H1 (cell line): ENCODE results near the gene DPYSL4. TPM values are rescaled to one million over a fixed set of nuclear protein-coding genes. Genes with fewer than 3 reads are reported as not detected.

Experiments
- CTCF ChIA-PET: fragments of 300-600 bp; sonication (Branson Sonifier 250); formaldehyde crosslinking; loops from one replicate; lab custom pipeline; 2021; ENCODE audit not compliant: partially characterized antibody; lab: Charles Lee
- POLR2A ChIA-PET: fragments of 300-600 bp; sonication (Branson Sonifier 250); formaldehyde crosslinking; loops from one replicate; lab custom pipeline; 2021; ENCODE audit warnings: inconsistent platforms; ENCODE audit not compliant: partially characterized antibody; lab: Charles Lee
- DNase-seq, 2 experiments: peaks; one replicate each; pipeline versions ENCODE4 v3.0.0 to v3.0.0-alpha.2; 2010 to 2022; ENCODE audit warnings: low spot score in 2 of 2, low read depth in 1 of 2, mixed read lengths in 1 of 2
- FAIRE-seq: peaks from 2 replicates; lab custom pipeline; 2011; peaks lifted over from hg19 to GRCh38; lab: Jason Lieb, UNC
- H2AFZ ChIP-seq: 2 replicates; pipeline ENCODE4 v1.8.1; 2012; ENCODE audit warnings: low read length, inconsistent platforms
- H2AK5ac ChIP-seq: 2 replicates; pipeline ENCODE4 v1.6.1; 2013; ENCODE audit warnings: low read depth, low read length
- H2BK120ac ChIP-seq: replicated peaks from 2 replicates; pipeline ENCODE3; 2013; ENCODE audit warnings: low read depth, low read length, inconsistent platforms
- H2BK12ac ChIP-seq: 2 replicates; pipeline ENCODE4 v1.6.1; 2013; ENCODE audit warnings: low read depth, low read length
- H2BK15ac ChIP-seq: 2 replicates; pipeline ENCODE4 v1.6.1; 2013; ENCODE audit warnings: low read length
- H2BK20ac ChIP-seq: 2 replicates; pipeline ENCODE4 v1.6.1; 2013; ENCODE audit warnings: low read length
- H2BK5ac ChIP-seq: 2 replicates; pipeline ENCODE4 v1.6.1; 2013; ENCODE audit warnings: low read depth, low read length
- H3K14ac ChIP-seq: 2 replicates; pipeline ENCODE4 v1.6.1; 2013; ENCODE audit warnings: inconsistent platforms; ENCODE audit not compliant: insufficient read length
- H3K18ac ChIP-seq: 2 replicates; pipeline ENCODE4 v1.6.1; 2013; ENCODE audit warnings: low read length; ENCODE audit errors: extremely low read depth
- H3K23ac ChIP-seq: 2 replicates; pipeline ENCODE4 v1.6.1; 2013; ENCODE audit warnings: inconsistent platforms; ENCODE audit not compliant: insufficient read length
- H3K23me2 ChIP-seq: 2 replicates; pipeline ENCODE4 v1.6.1; 2013; ENCODE audit warnings: low read depth, low read length
- H3K27ac ChIP-seq: 2 replicates; pipeline ENCODE4 v1.6.1; 2011; ENCODE audit warnings: low read depth, low read length, inconsistent platforms
- H3K27me3 ChIP-seq, 4 experiments: replicated peaks in 1 of 4; 1 replicate in 1 of 4; 2 replicates in 3 of 4; pipeline versions ENCODE4 v1.6.1 to v1.8.1; 2011 to 2013; ENCODE audit warnings: low read length in 3 of 4, mild to moderate bottlenecking in 3 of 4, inconsistent platforms in 2 of 4, mixed read lengths in 2 of 4, moderate library complexity in 1 of 4; ENCODE audit not compliant: control insufficient read depth in 3 of 4, insufficient read depth in 3 of 4; ENCODE audit errors: extremely low read depth in 1 of 4
- H3K36me3 ChIP-seq, 4 experiments: 2 replicates each; pipeline versions ENCODE4 v1.6.1 to v1.8.1; 2011 to 2013; ENCODE audit warnings: mild to moderate bottlenecking in 4 of 4, low read length in 3 of 4, moderate library complexity in 2 of 4, control low read depth in 1 of 4, inconsistent platforms in 1 of 4; ENCODE audit not compliant: insufficient read depth in 4 of 4, control insufficient read depth in 2 of 4
- H3K4ac ChIP-seq: replicated peaks from 2 replicates; pipeline ENCODE3; 2013; ENCODE audit warnings: low read length, low read depth, mixed read lengths, inconsistent platforms; ENCODE audit not compliant: insufficient read length
- H3K4me1 ChIP-seq, 4 experiments: replicated peaks in 1 of 4; 1 replicate in 1 of 4; 2 replicates in 3 of 4; pipeline versions ENCODE4 v1.6.1 to v1.8.1; 2011 to 2013; ENCODE audit warnings: low read length in 3 of 4, inconsistent platforms in 2 of 4, mixed read lengths in 1 of 4; ENCODE audit not compliant: insufficient read depth in 4 of 4, control insufficient read depth in 3 of 4
- H3K4me2 ChIP-seq, 2 experiments: 2 replicates each; pipeline versions ENCODE4 v1.6.1 to v1.8.1; 2011 to 2013; ENCODE audit warnings: low read depth in 2 of 2, low read length in 2 of 2, control low read depth in 1 of 2, inconsistent platforms in 1 of 2, mild to moderate bottlenecking in 1 of 2; ENCODE audit not compliant: insufficient read depth in 1 of 2
- H3K4me3 ChIP-seq, 4 experiments: fragments of 200-600, 300-600 bp in 1 of 4; sonication (generic), shearing (Covaris generic), sonication (Bioruptor Twin) in 1 of 4; 2 replicates each; pipeline versions ENCODE4 v1.5.1 to v1.8.1; 2011 to 2016; ENCODE audit warnings: low read length in 4 of 4, low read depth in 3 of 4, control low read depth in 2 of 4, inconsistent platforms in 2 of 4, mild to moderate bottlenecking in 2 of 4, mixed read lengths in 1 of 4, moderate library complexity in 1 of 4; ENCODE audit not compliant: insufficient read depth in 2 of 4; ENCODE audit errors: extremely low read depth in 1 of 4
- H3K56ac ChIP-seq: replicated peaks from 2 replicates; pipeline ENCODE3; 2013; ENCODE audit warnings: low read depth, mild to moderate bottlenecking, mixed read lengths, low read length, inconsistent platforms; ENCODE audit not compliant: insufficient read length
- H3K79me1 ChIP-seq: 2 replicates; pipeline ENCODE4 v1.6.1; 2013; ENCODE audit warnings: low read depth, low read length, control low read depth
- H3K79me2 ChIP-seq, 2 experiments: 2 replicates each; pipeline versions ENCODE4 v1.6.1 to v1.8.1; 2012 to 2013; ENCODE audit warnings: low read length in 2 of 2, mild to moderate bottlenecking in 2 of 2, inconsistent platforms in 1 of 2; ENCODE audit not compliant: insufficient read depth in 2 of 2, control insufficient read depth in 1 of 2
- H3K9ac ChIP-seq, 4 experiments: replicated peaks in 1 of 4; 1 replicate in 1 of 4; 2 replicates in 3 of 4; pipeline versions ENCODE4 v1.6.1 to v1.8.1; 2011 to 2013; ENCODE audit warnings: low read depth in 3 of 4, low read length in 3 of 4, control low read depth in 2 of 4, mild to moderate bottlenecking in 2 of 4, moderate library complexity in 2 of 4, inconsistent platforms in 1 of 4; ENCODE audit errors: extremely low read depth in 1 of 4
- H3K9me3 ChIP-seq, 2 experiments: 2 replicates each; pipeline versions ENCODE4 v1.6.1 to v1.8.1; 2012 to 2013; ENCODE audit warnings: mild to moderate bottlenecking in 2 of 2, moderate library complexity in 2 of 2, control low read depth in 1 of 2, inconsistent platforms in 1 of 2, low read depth in 1 of 2, low read length in 1 of 2, mixed read lengths in 1 of 2; ENCODE audit not compliant: insufficient read depth in 2 of 2
- H4K20me1 ChIP-seq, 2 experiments: replicated peaks in 1 of 2; 2 replicates each; pipeline versions ENCODE3 to v1.8.1; 2011 to 2013; ENCODE audit warnings: inconsistent platforms in 2 of 2, low read length in 2 of 2, mild to moderate bottlenecking in 1 of 2; ENCODE audit not compliant: insufficient read depth in 2 of 2, control insufficient read depth in 1 of 2
- H4K5ac ChIP-seq: 2 replicates; pipeline ENCODE4 v1.6.1; 2013; ENCODE audit warnings: low read length, low read depth, mixed read lengths, inconsistent platforms; ENCODE audit not compliant: insufficient read length
- H4K8ac ChIP-seq: 2 replicates; pipeline ENCODE4 v1.8.0; 2013; ENCODE audit warnings: mild to moderate bottlenecking, moderate library complexity, low read length, inconsistent platforms; ENCODE audit not compliant: insufficient read depth; ENCODE audit errors: extremely low read depth
- H4K91ac ChIP-seq: replicated peaks from 2 replicates; pipeline ENCODE3; 2013; ENCODE audit warnings: low read length, mixed read lengths, inconsistent platforms; ENCODE audit not compliant: insufficient read length
- BACH1 ChIP-seq: IDR thresholded peaks from 2 replicates; pipeline ENCODE4 v1.6.1; 2012; ENCODE audit warnings: low read length, improper control_type of control experiment
- EGR1 ChIP-seq: IDR thresholded peaks from 2 replicates; pipeline ENCODE4 v1.6.1; 2011; ENCODE audit warnings: low read depth, low read length, borderline replicate concordance
- FOSL1 ChIP-seq: IDR thresholded peaks from 2 replicates; pipeline ENCODE4 v1.6.1; 2011; ENCODE audit warnings: mild to moderate bottlenecking, low read depth, low read length, moderate library complexity; ENCODE audit not compliant: insufficient read depth
- HDAC6 ChIP-seq: IDR thresholded peaks from one replicate; pipeline ENCODE4 v1.7.1; 2012; ENCODE audit warnings: low read depth, mild to moderate bottlenecking, inconsistent platforms, low read length, moderate library complexity
- KDM4A ChIP-seq: IDR thresholded peaks from one replicate; pipeline ENCODE4 v1.7.1; 2012; ENCODE audit warnings: low read depth, mild to moderate bottlenecking, moderate library complexity, low read length, inconsistent platforms; ENCODE audit not compliant: severe bottlenecking
- NANOG ChIP-seq: IDR thresholded peaks from 2 replicates; pipeline ENCODE4 v1.6.1; 2011; ENCODE audit warnings: low read length, low read depth, mild to moderate bottlenecking, inconsistent platforms; ENCODE audit not compliant: insufficient read depth, poor library complexity, severe bottlenecking
- TAF7 ChIP-seq: optimal IDR thresholded peaks from 2 replicates; pipeline ENCODE3; 2011; ENCODE audit warnings: low read depth, mild to moderate bottlenecking, inconsistent platforms, low read length, moderate library complexity, borderline replicate concordance
- YY1 ChIP-seq: IDR thresholded peaks from 2 replicates; pipeline ENCODE4 v1.6.1; 2011; ENCODE audit warnings: low read depth, mild to moderate bottlenecking, low read length
- WGBS, 2 experiments: shearing (Covaris generic) in 1 of 2; methylation state at CpG; one replicate each; pipeline versions ENCODE4 v1.1.6 to v1.1.7; 2013 to 2015; ENCODE audit warnings: low lambda C conversion rate in 2 of 2, mixed read lengths in 2 of 2, inconsistent platforms in 1 of 2, low coverage in 1 of 2, missing lambda C conversion rate in 1 of 2; ENCODE audit not compliant: insufficient replicate concordance in 2 of 2, insufficient coverage in 1 of 2, insufficient read length in 1 of 2; ENCODE audit errors: extremely low coverage in 1 of 2, missing lambda C conversion rate in 1 of 2; 5-methylcytosine and 5-hydroxymethylcytosine counted together
- polyA plus RNA-seq, 7 experiments: library from polyadenylated mRNA; depleted of rRNA in 3 of 7; stranded (reverse) in 5 of 7; unstranded in 2 of 7; fragments of >200 nt in 5 of 7; fragments of 200-250 nt in 2 of 7; gene quantifications; 1 replicate in 5 of 7; 2 replicates in 1 of 7; 4 replicates in 1 of 7; pipeline versions ENCODE4 v1.2.1 to v1.2.3, GENCODE V29; 2011 to 2013; ENCODE audit warnings: missing spikeins in 2 of 7, mixed read lengths in 2 of 7
- total RNA-seq: library from RNA; stranded (reverse); fragmentation: NEBNext Ultra II Directional; extraction: Animal tissue kit (Norgen Biotek cat#: 25700); gene quantifications from 2 replicates; pipeline ENCODE4 v1.2.1, GENCODE V29; 2021

Gene DPYSL4
- total and polyA plus RNA-seq, 2 of the 8 experiments (the other 6 are each of a cell fraction or from before 2014, with no cell fraction given), result 12.9 to 15.2 TPM

DNA sequence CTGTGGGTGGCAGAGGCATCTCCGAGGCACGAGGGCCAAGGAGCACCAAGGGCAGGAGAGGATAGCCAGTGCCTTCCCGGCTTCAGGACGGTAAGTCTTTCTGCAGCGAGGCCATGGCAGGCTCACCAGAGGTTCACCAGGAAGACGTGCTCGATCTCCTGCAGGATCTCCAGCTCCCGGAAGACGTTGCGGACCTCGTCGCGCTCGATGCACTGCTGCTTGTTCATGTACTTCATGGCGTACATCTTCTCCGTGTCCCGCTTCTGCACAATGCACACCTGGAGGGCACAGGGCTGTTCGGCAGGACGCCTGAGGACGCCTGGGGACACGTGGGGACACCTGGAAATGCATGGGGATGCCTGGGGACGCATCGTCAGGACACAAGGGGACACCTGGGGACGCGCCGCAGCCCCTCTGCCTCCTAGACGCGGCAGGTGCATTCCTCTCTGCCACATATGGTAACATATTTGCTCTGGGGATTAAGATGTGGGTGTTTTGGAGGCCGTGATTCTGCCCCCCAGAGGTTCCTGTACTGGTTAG is 41.2 kb downstream of the DPYSL4 start:
- no peak overlapping the region for H3K14ac ChIP-seq
- no peak overlapping the region for H4K91ac ChIP-seq
- H3K23ac ChIP-seq, result no peak overlapping the region
- H3K9ac ChIP-seq, result no peak overlapping the region
- no peak overlapping the region for H2BK15ac ChIP-seq
- no peaks in the 10 kb centered on the region for H3K36me3 ChIP-seq
- H3K9me3 ChIP-seq, result no peaks in the 10 kb centered on the region
- no peak overlapping the region for H2BK5ac ChIP-seq
- ChIA-PET POLR2A (no interaction called here), CTCF (interaction anchor here (1.6 kb wide), 1 partner anchor 9 kb away, joined by 4 read pairs; no protein-coding TSS in a partner anchor)
- no peak overlapping the region for H3K56ac ChIP-seq
- no peak overlapping the region for H3K4ac ChIP-seq
- no peak overlapping the region for H3K18ac ChIP-seq
- peaks cover 0 to 3% (median 2%) of the 10 kb centered on the region in 4 experiments; a peak in 4 of 7 replicates for H3K4me1 ChIP-seq
- H3K79me1 ChIP-seq, result no peaks in the 10 kb centered on the region
- H2BK120ac ChIP-seq, result no peak overlapping the region
- no peaks in the 10 kb centered on the region for H3K27me3 ChIP-seq
- H3K23me2 ChIP-seq, result no peaks in the 10 kb centered on the region
- 91% methylated on average over 27 of the region's 29 CpGs; no CpG with 5 or more reads in 1 of the 2 experiments for WGBS, 2 experiments
- no peak overlapping the region for H2AK5ac ChIP-seq
- no peak for TF ChIP-seq TAF7
- TF ChIP-seq KDM4A, result no peak
- no peak for TF ChIP-seq YY1
- no peak for TF ChIP-seq EGR1
- TF ChIP-seq FOSL1, result no peak
- no peak for TF ChIP-seq NANOG
- no peak for TF ChIP-seq HDAC6
- TF ChIP-seq BACH1, result no peak
- no peak overlapping the region for H4K5ac ChIP-seq
- FAIRE-seq (no peak), DNase-seq (no peak)
- no peak overlapping the region for H3K27ac ChIP-seq
- H3K4me3 ChIP-seq, result no peak overlapping the region
- H2AFZ ChIP-seq, result no peak overlapping the region
- no peak overlapping the region for H2BK12ac ChIP-seq
- peaks cover 0 to 2% of the 10 kb centered on the region in 2 experiments for H4K20me1 ChIP-seq
- no peak overlapping the region for H2BK20ac ChIP-seq
- no peak overlapping the region for H4K8ac ChIP-seq
- no peaks in the 10 kb centered on the region for H3K79me2 ChIP-seq
- H3K4me2 ChIP-seq, result no peak overlapping the region
